Mesothelial cell of epicardium (in vitro differentiated cells): ENCODE results near the gene TBPL1. TPM values are rescaled to one million over a fixed set of nuclear protein-coding genes. Genes with fewer than 3 reads are reported as not detected.

Experiments
- DNase-seq, 2 experiments: peaks; one replicate each; pipeline ENCODE4 v3.0.0; 2021; ENCODE audit warnings: low spot score in 2 of 2; ENCODE audit not compliant: unreplicated experiment in 2 of 2
- H3K27ac Mint-ChIP-seq: 2 replicates; pipeline ENCODE4 v1.8.0; 2021; ENCODE audit warnings: mixed read lengths
- H3K27me3 Mint-ChIP-seq: 2 replicates; pipeline ENCODE4 v1.8.0; 2021; ENCODE audit warnings: low read depth, mixed read lengths
- H3K36me3 Mint-ChIP-seq: 2 replicates; pipeline ENCODE4 v1.8.0; 2021; ENCODE audit warnings: mixed read lengths
- H3K4me1 Mint-ChIP-seq: 2 replicates; pipeline ENCODE4 v1.8.0; 2021; ENCODE audit warnings: mixed read lengths
- H3K4me3 Mint-ChIP-seq: 2 replicates; pipeline ENCODE4 v1.8.0; 2021; ENCODE audit warnings: mild to moderate bottlenecking, moderate library complexity, mixed read lengths
- H3K9me3 Mint-ChIP-seq: 2 replicates; pipeline ENCODE4 v1.8.0; 2021; ENCODE audit warnings: mixed read lengths
- total RNA-seq: library from RNA; stranded (reverse); gene quantifications from 3 replicates; pipeline ENCODE4 v1.2.1, GENCODE V29; 2021
- TF ChIP-seq, protein P1 (sequence below): fragments of 200-600 bp; sonication (generic); IDR thresholded peaks from one replicate; pipeline ENCODE4 v1.5.0; 2021; ENCODE audit warnings: antibody characterized with exemption; ENCODE audit not compliant: unreplicated experiment

The TBPL1 gene
- total RNA-seq, 1 donor from 2014 or later: 31.0 TPM

DNA sequence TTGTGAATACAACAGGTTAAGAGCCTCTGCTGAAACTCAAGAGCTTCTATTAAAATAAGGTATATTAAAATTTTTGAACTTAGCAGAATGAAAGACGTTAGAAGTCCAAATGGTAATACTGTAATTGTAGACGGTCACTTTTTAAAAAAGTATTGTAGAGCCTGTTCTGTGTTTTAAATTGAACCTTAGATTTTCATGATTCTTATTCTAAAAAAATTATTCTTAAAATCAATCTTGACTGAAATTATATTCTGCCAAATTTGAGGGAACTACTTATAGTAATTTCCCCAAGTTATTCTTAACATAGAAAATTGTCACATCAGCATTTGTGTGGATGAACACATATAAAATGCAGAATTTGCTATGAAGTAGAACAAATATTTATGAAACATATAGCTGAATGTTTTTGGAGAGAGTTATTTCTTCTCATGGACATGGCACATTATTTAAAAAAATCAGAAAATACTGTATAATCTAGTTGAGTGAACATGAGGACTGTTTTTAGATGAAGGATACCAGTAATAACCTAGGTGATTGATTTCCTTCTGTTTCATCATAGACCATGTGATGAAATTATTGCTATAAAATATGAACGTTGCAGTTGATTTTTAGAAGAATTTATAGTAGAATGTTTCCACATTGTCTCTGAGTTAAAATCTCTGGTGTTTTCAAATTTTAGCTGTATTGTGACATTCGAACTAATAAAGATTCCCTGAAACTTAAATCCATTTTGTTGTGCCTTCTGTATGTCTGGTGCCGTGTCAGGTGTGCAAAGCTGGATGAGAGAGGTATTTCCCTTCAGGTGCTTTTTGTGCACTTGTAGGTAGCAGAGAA, 2.8 kb downstream of the TBPL1 start:
- TF ChIP-seq, protein P1, sequence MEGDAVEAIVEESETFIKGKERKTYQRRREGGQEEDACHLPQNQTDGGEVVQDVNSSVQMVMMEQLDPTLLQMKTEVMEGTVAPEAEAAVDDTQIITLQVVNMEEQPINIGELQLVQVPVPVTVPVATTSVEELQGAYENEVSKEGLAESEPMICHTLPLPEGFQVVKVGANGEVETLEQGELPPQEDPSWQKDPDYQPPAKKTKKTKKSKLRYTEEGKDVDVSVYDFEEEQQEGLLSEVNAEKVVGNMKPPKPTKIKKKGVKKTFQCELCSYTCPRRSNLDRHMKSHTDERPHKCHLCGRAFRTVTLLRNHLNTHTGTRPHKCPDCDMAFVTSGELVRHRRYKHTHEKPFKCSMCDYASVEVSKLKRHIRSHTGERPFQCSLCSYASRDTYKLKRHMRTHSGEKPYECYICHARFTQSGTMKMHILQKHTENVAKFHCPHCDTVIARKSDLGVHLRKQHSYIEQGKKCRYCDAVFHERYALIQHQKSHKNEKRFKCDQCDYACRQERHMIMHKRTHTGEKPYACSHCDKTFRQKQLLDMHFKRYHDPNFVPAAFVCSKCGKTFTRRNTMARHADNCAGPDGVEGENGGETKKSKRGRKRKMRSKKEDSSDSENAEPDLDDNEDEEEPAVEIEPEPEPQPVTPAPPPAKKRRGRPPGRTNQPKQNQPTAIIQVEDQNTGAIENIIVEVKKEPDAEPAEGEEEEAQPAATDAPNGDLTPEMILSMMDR: no peak
- Mint-ChIP-seq H3K27ac (no peak overlapping the region), H3K4me1 (peaks cover 25% of the 10 kb centered on the region), H3K36me3 (peaks cover 2% of the 10 kb centered on the region), H3K4me3 (no peak overlapping the region), H3K27me3 (no peaks in the 10 kb centered on the region), H3K9me3 (no peaks in the 10 kb centered on the region)
- no peak for DNase-seq

DNA sequence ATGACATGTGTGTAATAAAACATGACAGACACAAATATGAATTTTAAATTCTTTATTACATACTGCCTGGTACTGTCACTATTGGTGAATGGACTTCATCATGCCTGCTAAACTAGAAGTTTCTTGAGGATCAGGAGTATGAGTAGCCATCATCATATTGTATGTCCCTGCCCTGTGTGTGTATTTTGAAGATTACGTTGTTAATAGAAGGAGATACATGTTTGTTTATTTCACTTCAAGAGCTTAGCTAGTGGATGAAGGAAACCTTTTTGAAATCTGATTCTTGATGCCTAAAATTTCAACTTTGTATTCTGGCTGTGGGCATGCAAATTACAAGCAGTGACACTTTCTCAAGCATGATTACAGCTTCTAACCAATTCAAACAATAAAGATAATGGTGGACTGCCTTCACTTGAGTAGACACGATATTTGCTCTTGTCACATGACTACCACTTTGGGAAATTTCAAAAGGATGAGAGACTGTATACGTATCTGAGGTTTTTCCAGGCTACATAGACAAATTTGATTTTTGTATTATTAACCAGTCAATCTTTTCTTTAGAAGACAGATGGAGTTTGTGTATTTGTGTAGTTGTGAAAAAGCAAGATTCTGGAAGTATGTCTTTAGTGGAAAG, 3.5 kb downstream of the TBPL1 start:
- H3K4me1 Mint-ChIP-seq: peaks cover 21% of the 10 kb centered on the region
- no peak for DNase-seq
- no peaks in the 10 kb centered on the region for H3K27me3 Mint-ChIP-seq
- TF ChIP-seq, protein P1: no peak
- H3K27ac Mint-ChIP-seq: no peak overlapping the region
- H3K9me3 Mint-ChIP-seq: no peaks in the 10 kb centered on the region
- no peak overlapping the region for H3K4me3 Mint-ChIP-seq
- H3K36me3 Mint-ChIP-seq: peaks cover 2% of the 10 kb centered on the region

DNA sequence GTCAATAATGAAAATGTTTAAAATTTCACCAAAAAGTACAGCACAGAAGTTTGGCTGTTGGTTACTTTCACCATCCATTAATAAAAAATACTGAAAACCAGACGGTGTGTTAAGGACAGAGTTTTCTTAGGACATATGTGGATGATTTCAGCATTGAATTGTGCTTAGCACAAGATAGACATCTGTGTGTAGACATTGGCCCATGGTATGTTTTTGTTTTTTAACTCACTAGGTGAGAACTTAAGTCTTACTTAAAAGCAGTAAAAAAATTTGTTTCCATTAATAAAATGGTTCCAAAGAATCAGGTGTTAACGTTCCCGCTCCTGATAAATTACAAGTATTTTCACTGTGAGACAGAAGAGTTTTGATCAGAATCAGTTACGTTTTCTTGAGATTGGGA, 4.2 kb downstream of the TBPL1 start:
- H3K36me3 Mint-ChIP-seq: peaks cover 2% of the 10 kb centered on the region
- no peaks in the 10 kb centered on the region for H3K27me3 Mint-ChIP-seq
- no peak overlapping the region for H3K27ac Mint-ChIP-seq
- no peaks in the 10 kb centered on the region for H3K9me3 Mint-ChIP-seq
- H3K4me3 Mint-ChIP-seq: no peak overlapping the region
- TF ChIP-seq, protein P1: no peak
- peaks cover 24% of the 10 kb centered on the region for H3K4me1 Mint-ChIP-seq
- no peak for DNase-seq

DNA sequence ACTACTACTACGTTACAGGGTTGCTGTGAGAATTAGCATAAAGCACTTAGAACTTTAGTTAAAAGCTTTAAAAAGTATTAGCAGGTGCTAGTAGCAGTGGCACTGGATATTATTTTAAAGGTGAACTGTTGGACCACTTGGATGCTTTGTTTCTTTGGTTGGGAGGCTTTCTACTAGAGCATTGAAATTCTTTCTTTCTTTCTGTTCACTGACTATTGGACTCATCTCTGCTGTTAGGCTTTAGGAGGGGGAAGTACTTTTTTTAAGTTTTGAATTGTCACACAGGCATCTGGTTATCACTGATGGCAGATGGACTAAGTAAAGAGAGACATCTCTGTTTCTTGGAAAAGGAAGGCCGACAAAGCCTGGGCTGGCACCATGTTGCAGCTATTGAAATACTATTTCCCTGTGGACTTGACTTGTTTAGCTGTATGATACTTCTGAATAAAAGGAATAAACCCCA, 4.8 kb downstream of the TBPL1 start:
- no peaks in the 10 kb centered on the region for H3K9me3 Mint-ChIP-seq
- no peak overlapping the region for H3K4me3 Mint-ChIP-seq
- H3K36me3 Mint-ChIP-seq: peaks cover 2% of the 10 kb centered on the region
- no peak overlapping the region for H3K27ac Mint-ChIP-seq
- no peak for DNase-seq
- H3K4me1 Mint-ChIP-seq: peaks cover 27% of the 10 kb centered on the region
- TF ChIP-seq, protein P1: no peak
- H3K27me3 Mint-ChIP-seq: no peaks in the 10 kb centered on the region

DNA sequence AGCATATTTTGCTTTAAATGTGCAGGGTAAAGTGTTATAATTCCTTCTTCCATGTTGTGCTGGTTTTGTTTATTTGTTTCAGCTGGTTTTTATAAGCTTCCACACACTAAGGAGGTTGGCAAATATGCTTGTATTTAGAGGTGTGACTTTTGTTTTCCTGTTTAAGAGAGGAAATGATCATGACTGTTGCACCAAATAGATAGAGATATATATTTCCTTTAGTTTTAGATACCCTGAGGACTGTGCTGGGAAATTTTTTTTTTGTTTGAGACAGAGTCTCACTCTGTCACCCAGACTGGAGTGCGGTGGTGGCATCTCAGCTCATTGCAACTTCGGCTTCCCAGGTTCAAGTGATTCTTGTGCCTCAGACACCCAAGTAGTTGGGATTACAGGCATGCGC, 5.8 kb downstream of the TBPL1 start:
- Mint-ChIP-seq H3K27ac (no peak overlapping the region), H3K27me3 (no peaks in the 10 kb centered on the region), H3K36me3 (peaks cover 2% of the 10 kb centered on the region), H3K4me1 (peaks cover 24% of the 10 kb centered on the region), H3K4me3 (no peak overlapping the region), H3K9me3 (no peaks in the 10 kb centered on the region)
- no peak for DNase-seq
- TF ChIP-seq, protein P1: no peak
